GM21717 (cell line): Measurements from ENCODE around the gene SOSTDC1.

ENCODE experiments used
- ATAC-seq: cut with Tn5 transposase; IDR thresholded peaks from one replicate; pipeline ENCODE4 v1.9.1; 2021; ENCODE audit warnings: mild to moderate bottlenecking, moderate library complexity; ENCODE audit not compliant: unreplicated experiment

SOSTDC1 gene

GRCh38 chr7:16420649-16421332, 44.7 kb downstream of the SOSTDC1 start:
- peak; percentile 74 for ATAC-seq

DNA sequence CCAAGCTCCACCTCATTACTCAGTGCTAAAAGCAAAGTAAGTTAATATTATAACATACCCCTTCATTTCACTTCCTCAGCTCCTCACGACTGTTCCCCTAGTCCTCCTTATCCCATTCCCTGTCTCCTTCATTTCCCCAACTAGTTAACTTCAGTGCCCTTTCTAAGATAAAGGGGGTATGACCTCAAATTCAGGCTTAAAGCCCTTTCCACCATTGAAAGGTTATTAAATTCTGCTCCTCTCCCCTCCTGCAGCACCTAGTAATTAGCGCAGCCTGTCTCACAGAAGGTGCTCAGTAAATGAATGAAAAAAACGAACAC, 45.2 kb downstream of the SOSTDC1 start:
- ATAC-seq, result no peak

DNA sequence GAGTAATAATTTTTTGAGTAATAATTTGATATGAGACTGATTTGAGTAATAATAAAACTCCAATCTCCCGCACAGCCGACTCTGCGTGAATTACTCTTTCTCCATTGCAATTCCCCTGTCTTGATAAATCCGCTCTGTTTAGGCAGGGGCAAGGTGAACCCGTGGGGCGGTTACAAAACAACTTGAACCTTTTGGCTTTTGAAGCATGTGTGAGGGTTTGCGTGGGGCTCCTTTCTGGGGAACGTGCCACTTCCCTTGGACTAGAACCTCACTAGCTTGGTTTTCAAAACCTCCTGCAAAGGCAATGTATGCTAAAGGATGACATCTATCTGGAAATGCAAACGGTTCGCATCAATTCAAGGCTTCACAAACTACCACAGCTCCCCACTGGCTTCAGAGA, 45.7 kb downstream of the SOSTDC1 start:
- no peak for ATAC-seq

- no peak for ATAC-seq
Observed at GRCh38 chr7:16419126-16419525, 46.4 kb downstream of the SOSTDC1 start.

DNA sequence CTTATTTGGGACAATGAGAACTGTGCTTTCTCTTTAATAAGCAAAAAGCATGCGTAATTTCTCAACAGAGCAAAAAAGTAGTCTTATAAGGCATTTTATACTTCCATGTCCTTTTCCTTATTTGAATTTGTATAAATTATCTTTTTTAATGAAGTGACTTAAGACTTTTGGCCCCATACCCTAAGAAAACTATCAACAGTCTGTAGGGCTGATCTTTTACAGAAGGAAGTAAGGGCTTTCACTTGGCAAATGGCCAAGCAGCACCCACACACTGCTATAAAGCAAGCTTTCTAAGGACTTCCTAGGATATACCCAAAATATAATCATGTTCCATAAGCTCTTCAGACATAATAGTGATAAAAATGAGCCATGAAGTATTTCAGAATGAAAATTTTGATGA, 47.6 kb downstream of the SOSTDC1 start:
- no peak for ATAC-seq

DNA sequence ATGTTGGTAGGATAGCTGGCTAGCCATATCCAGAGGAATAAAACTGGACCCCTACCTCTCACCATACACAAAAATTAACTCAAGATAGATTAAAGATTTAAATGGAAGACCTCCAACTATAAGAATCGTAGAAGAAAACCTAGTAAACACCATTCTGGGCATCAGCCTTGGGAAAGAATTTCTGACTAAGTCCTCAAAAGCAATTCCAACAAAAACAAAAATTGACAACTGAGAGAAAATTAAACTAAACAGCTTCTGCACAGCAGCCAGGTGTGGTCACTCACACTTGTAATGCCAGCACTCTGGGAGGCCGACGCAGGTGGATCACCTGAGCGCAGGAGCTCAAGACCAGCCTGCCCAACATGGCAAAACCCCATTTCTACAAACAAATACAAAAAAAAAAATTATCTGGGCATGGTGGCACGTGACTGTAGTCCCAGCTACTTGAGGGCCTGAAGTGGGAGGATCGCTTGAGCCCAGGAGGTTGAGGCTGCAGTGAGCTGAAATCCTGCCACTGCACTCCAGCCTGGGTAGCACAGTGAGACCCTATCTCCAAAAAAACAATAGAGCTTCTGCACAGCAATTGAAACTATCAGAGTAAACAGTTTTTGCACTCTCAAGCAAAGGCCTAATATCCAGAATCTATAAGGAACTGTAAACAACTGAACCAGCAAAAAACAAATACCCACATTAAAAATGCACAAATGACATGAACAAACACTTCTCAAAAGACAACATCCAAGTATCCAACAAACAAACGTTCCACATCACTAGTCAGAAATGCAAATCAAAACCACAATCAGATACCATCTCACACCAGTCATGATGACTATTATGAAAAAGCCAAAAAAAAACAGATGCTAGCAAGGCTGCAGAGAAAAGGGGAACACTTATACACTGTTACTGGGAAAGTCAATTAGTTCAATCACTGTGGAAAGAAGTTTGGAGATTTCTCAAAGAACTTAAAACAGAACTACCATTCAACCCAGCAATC, 49.0 kb downstream of the SOSTDC1 start:
- ATAC-seq, result no peak

- ATAC-seq, result no peak
Observed at GRCh38 chr7:16412274-16413254, 53.0 kb downstream of the SOSTDC1 start.
